Esophagus muscularis mucosa (tissue), 4 donors: ENCODE measurements around the gene PLXNC1. TPM values are rescaled to one million over a fixed set of nuclear protein-coding genes. Genes with fewer than 3 reads are reported as not detected.

Experiments
- DNase-seq: peaks from one replicate; pipeline ENCODE4 v3.0.0-alpha.2; 2017; ENCODE audit errors: extremely low spot score
- H3K27ac ChIP-seq, 4 donors: fragments of 200-600 bp; sonication (generic); replicated peaks in 1 of 4; 1 replicate in 3 of 4; 2 replicates in 1 of 4; pipeline ENCODE4 v1.5.1; 2016 to 2019; ENCODE audit warnings: mild to moderate bottlenecking in 1 of 4
- H3K27me3 ChIP-seq, 4 donors: fragments of 200-600 bp; sonication (generic); one replicate each; pipeline versions ENCODE4 v1.5.1 to v1.6.0; 2016 to 2019
- H3K36me3 ChIP-seq, 4 donors: fragments of 200-600 bp; sonication (generic); one replicate each; pipeline ENCODE4 v1.5.1; 2016 to 2019
- H3K4me1 ChIP-seq, 4 donors: fragments of 200-600 bp; sonication (generic); one replicate each; pipeline ENCODE4 v1.5.1; 2016 to 2019
- H3K4me3 ChIP-seq, 4 donors: fragments of 200-600 bp; sonication (generic); 1 replicate in 2 of 4; 2 replicates in 2 of 4; pipeline ENCODE4 v1.5.1; 2016 to 2019; ENCODE audit warnings: mild to moderate bottlenecking in 4 of 4, moderate library complexity in 1 of 4
- H3K9me3 ChIP-seq, 4 donors: fragments of 200-600 bp; sonication (generic); 1 replicate in 3 of 4; 2 replicates in 1 of 4; pipeline ENCODE4 v1.5.1; 2016 to 2019
- EP300 ChIP-seq: sonication (generic); formaldehyde crosslinking; IDR thresholded peaks from one replicate; pipeline ENCODE4 v1.6.1; 2017; ENCODE audit warnings: antibody characterized with exemption
- POLR2A ChIP-seq: fragments of 450-650 bp; IDR thresholded peaks from one replicate; pipeline ENCODE4 v1.6.1; 2017; ENCODE audit warnings: antibody characterized with exemption, moderate library complexity, mild to moderate bottlenecking, low read depth
- POLR2AphosphoS5 ChIP-seq, 2 donors: sonication (generic); formaldehyde crosslinking; IDR thresholded peaks; one replicate each; pipeline ENCODE4 v1.6.1; 2017; ENCODE audit warnings: antibody characterized with exemption in 2 of 2
- WGBS: methylation state at CpG from one replicate; pipeline ENCODE4 v1.1.5; 2018; 5-methylcytosine and 5-hydroxymethylcytosine counted together
- intact Hi-C: fragments of 100-400 bp; cut with DNase I; formaldehyde crosslinking; loops from one replicate; pipeline ENCODE4 v1.15.1; 2023
- total RNA-seq, 4 donors: library from RNA; depleted of rRNA; stranded (reverse); fragments of >200 nt; gene quantifications; one replicate each; pipeline versions ENCODE4 v1.1.0 to v1.2.1, GENCODE V29; 2016
- TF ChIP-seq, protein P1 (sequence below), 3 experiments: fragments of 200-600 bp in 2 of 3; fragments of 450-650 bp in 1 of 3; sonication (generic) in 2 of 3; IDR thresholded peaks; one replicate each; pipeline ENCODE4 v1.5.1; 2017 to 2019; ENCODE audit warnings: antibody characterized with exemption in 3 of 3, mild to moderate bottlenecking in 2 of 3, moderate library complexity in 1 of 3

PLXNC1 gene
- total RNA-seq, 4 donors from 2014 or later = 4.0 to 12.3 (median 7.4) TPM

DNA sequence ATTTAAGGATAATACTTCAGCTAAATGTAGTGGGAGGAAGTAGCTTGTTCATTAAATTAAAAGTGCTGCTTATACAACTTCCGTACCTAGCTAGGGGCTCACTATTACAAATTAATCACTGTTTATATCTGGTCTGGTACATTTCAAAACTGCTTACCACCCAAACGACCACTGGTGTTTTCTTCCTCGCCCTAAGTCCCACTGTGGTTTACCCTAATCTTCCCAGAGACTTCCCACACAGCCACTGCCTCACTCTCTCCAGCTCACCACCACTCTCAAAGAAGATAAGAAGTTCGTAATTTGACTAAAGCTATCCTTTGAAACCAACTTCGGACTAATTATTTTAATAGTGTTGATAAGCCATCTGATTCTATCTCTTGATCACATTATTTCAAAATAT lies 62.6 kb downstream of the PLXNC1 start:
- H3K4me3 ChIP-seq = no peak overlapping the region
- H3K27me3 ChIP-seq = no peaks in the 10 kb centered on the region
- H3K9me3 ChIP-seq = no peaks in the 10 kb centered on the region
- H3K36me3 ChIP-seq = no peaks in the 10 kb centered on the region
- H3K4me1 ChIP-seq = peaks cover 5 to 11% (median 7%) of the 10 kb centered on the region in 4 donors
- WGBS = 68% methylated on average over 5 of the region's 5 CpGs
- intact Hi-C loops = no loop called here
- no peak for TF ChIP-seq POLR2AphosphoS5 (IDR thresholded peaks at IDR 0.05)
- no peak for TF ChIP-seq POLR2A
- TF ChIP-seq EP300 = no peak
- TF ChIP-seq, protein P1, sequence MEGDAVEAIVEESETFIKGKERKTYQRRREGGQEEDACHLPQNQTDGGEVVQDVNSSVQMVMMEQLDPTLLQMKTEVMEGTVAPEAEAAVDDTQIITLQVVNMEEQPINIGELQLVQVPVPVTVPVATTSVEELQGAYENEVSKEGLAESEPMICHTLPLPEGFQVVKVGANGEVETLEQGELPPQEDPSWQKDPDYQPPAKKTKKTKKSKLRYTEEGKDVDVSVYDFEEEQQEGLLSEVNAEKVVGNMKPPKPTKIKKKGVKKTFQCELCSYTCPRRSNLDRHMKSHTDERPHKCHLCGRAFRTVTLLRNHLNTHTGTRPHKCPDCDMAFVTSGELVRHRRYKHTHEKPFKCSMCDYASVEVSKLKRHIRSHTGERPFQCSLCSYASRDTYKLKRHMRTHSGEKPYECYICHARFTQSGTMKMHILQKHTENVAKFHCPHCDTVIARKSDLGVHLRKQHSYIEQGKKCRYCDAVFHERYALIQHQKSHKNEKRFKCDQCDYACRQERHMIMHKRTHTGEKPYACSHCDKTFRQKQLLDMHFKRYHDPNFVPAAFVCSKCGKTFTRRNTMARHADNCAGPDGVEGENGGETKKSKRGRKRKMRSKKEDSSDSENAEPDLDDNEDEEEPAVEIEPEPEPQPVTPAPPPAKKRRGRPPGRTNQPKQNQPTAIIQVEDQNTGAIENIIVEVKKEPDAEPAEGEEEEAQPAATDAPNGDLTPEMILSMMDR (IDR thresholded peaks at IDR 0.05) = no peak
- DNase-seq = no peak
- no peak overlapping the region for H3K27ac ChIP-seq

DNA sequence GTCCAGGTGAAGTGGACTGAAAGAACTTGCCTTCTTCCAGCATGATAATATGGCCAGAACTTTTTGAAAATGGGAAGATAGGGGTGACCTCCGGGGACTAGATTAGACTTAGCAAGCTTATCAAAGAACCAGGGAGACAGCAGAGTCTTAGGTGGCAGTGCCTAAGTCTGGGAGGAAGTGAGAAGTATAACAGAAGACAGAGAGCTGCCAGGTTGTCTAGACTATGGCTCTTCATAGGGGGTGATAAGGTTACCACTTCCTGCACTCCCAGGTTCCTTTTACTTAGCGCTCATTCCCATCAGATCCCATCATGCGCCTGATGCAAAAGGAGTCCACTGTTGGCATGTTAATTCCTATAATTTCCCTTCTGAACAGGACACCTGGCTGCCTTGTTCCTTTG lies 69.9 kb downstream of the PLXNC1 start:
- Histone ChIP-seq H3K27me3 (no peaks in the 10 kb centered on the region), H3K9me3 (no peaks in the 10 kb centered on the region), H3K4me1 (no peaks in the 10 kb centered on the region), H3K27ac (no peak overlapping the region), H3K4me3 (no peak overlapping the region), H3K36me3 (no peaks in the 10 kb centered on the region)
- WGBS = 75% methylated on average over 3 of the region's 3 CpGs
- peak; percentile 24 for DNase-seq
- intact Hi-C loops = no loop called here
- TF ChIP-seq POLR2A (no peak), EP300 (no peak), POLR2AphosphoS5 (IDR thresholded peaks at IDR 0.05) (no peak)
- TF ChIP-seq, protein P1 (IDR thresholded peaks at IDR 0.05) = no peak

DNA sequence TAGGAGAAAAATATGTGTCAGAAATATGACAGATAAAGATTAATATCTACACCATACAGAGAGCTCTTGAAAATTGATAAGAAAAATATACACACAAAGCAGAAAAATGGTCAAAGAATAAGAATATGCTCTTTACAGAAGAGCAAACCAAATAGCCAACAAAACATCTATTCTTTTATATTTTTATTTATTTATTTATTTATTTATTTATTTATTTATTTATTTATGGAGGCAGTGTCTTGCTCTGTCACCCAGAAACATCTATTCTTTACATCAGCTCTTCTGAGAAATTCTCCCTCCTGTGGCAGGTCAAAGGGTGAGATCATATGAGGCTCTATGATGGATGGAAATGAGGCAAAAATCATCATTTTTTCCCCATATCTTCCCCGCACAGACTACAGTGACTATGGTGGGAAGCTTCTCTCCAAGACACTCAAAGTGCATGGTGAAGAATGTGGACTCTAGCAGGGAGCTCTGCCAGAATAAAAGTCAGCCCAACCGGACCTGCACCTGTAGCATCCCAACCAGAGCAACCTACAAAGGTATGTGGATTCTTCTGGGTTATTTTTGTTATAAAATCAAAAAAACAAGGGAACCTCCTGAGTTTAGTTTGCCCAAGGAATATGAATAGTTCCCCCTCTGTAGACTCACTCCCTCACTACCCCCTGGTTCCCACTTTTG lies 71.4 kb downstream of the PLXNC1 start:
- intact Hi-C loops = no loop called here
- 92% methylated on average over 2 of the region's 2 CpGs for WGBS
- no peak for DNase-seq
- Histone ChIP-seq H3K27ac (no peak overlapping the region), H3K9me3 (no peaks in the 10 kb centered on the region), H3K36me3 (no peaks in the 10 kb centered on the region), H3K4me3 (no peak overlapping the region), H3K27me3 (no peaks in the 10 kb centered on the region), H3K4me1 (no peaks in the 10 kb centered on the region)
- TF ChIP-seq, protein P1 (IDR thresholded peaks at IDR 0.05) = no peak
- TF ChIP-seq EP300 (no peak), POLR2AphosphoS5 (IDR thresholded peaks at IDR 0.05) (no peak), POLR2A (no peak)

DNA sequence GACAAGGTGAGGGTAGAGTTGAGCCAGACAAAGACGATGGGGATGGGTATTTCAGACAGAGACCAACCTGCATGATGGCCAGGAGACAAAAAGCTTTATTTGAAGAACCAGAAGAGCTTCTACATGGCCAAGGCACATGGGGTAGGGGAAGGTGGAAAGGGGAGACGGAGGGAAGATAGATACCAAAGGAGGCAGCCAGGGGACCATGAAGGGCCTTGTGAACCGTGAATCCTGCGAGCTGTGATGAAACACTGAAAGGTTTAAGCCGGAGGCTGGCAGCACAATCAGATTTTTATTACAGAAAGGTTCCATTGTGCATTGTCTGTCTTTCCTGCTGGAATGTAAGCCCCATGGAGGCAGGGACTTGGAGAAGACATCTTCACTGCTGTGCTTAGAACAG lies 72.4 kb downstream of the PLXNC1 start:
- intact Hi-C loops = no loop called here
- no peaks in the 10 kb centered on the region for H3K27me3 ChIP-seq
- no peaks in the 10 kb centered on the region for H3K36me3 ChIP-seq
- DNase-seq = peak; percentile 47
- 93% methylated on average over 4 of the region's 5 CpGs for WGBS
- H3K27ac ChIP-seq = no peak overlapping the region
- no peaks in the 10 kb centered on the region for H3K9me3 ChIP-seq
- H3K4me3 ChIP-seq = no peak overlapping the region
- no peaks in the 10 kb centered on the region for H3K4me1 ChIP-seq
- TF ChIP-seq POLR2AphosphoS5 (IDR thresholded peaks at IDR 0.05) = no peak
- TF ChIP-seq POLR2A = no peak
- TF ChIP-seq, protein P1 (IDR thresholded peaks at IDR 0.05) = no peak
- TF ChIP-seq EP300 = no peak
